Natural killer cell (primary cell): Measurements from ENCODE around the gene SURF2. TPM values are rescaled to one million over a fixed set of nuclear protein-coding genes. Genes with fewer than 3 reads are reported as not detected.
A peak's percentile ranks its signal among the peaks of the same experiment; 100 is the strongest.

Experiments
- ATAC-seq, 3 donors: fragments of 150-1000 bp in 2 of 3; fragments of 200-7000 bp in 1 of 3; cut with Tn5 transposase; 1 replicate in 1 of 3; 2 replicates in 2 of 3; pipeline ENCODE4 v1.10.0; 2021; ENCODE audit warnings: mild to moderate bottlenecking in 2 of 3, moderate library complexity in 2 of 3
- DNase-seq, 2 donors: peaks; one replicate each; pipeline versions ENCODE4 v3.0.0 to v3.0.0-alpha.2; 2013 to 2021; ENCODE audit warnings: mixed read lengths in 1 of 2
- H3K27ac ChIP-seq: one replicate; pipeline ENCODE4 v1.5.1; 2013; ENCODE audit warnings: mild to moderate bottlenecking, low read length
- H3K27me3 ChIP-seq: one replicate; pipeline ENCODE4 v1.6.1; 2013; ENCODE audit warnings: low read length; ENCODE audit not compliant: control insufficient read depth, insufficient read depth
- H3K36me3 ChIP-seq: one replicate; pipeline ENCODE4 v1.6.1; 2013; ENCODE audit warnings: low read length; ENCODE audit not compliant: control insufficient read depth, insufficient read depth
- H3K4me1 ChIP-seq: one replicate; pipeline ENCODE4 v1.6.1; 2013; ENCODE audit warnings: low read length; ENCODE audit not compliant: control insufficient read depth, insufficient read depth
- H3K4me3 ChIP-seq: one replicate; pipeline ENCODE4 v1.5.1; 2013; ENCODE audit warnings: low read length
- H3K9me3 ChIP-seq: one replicate; pipeline ENCODE4 v1.6.1; 2013; ENCODE audit warnings: low read length; ENCODE audit not compliant: control insufficient read depth, insufficient read depth
- H3K27ac Mint-ChIP-seq, 2 donors: one replicate each; pipeline ENCODE4 v1.8.0; 2022; ENCODE audit warnings: mild to moderate bottlenecking in 2 of 2, mixed read lengths in 2 of 2, moderate library complexity in 1 of 2
- H3K27me3 Mint-ChIP-seq, 2 donors: one replicate each; pipeline ENCODE4 v1.8.0; 2022; ENCODE audit warnings: low read depth in 2 of 2, mixed read lengths in 2 of 2
- H3K36me3 Mint-ChIP-seq: one replicate; pipeline ENCODE4 v1.8.0; 2022; ENCODE audit warnings: mixed read lengths
- H3K4me1 Mint-ChIP-seq, 2 donors: one replicate each; pipeline ENCODE4 v1.8.0; 2022; ENCODE audit warnings: mixed read lengths in 2 of 2
- H3K4me3 Mint-ChIP-seq: one replicate; pipeline ENCODE4 v1.8.0; 2022; ENCODE audit warnings: mild to moderate bottlenecking, moderate library complexity, mixed read lengths
- H3K9me3 Mint-ChIP-seq, 2 donors: one replicate each; pipeline ENCODE4 v1.8.0; 2022; ENCODE audit warnings: mixed read lengths in 2 of 2
- CTCF ChIP-seq: fragments of 200-600 bp; IDR thresholded peaks from one replicate; pipeline ENCODE4 v1.8.0; 2022; ENCODE audit warnings: antibody characterized with exemption
- WGBS: methylation state at CpG from one replicate; pipeline ENCODE4 v1.1.7; 2013; ENCODE audit warnings: missing lambda C conversion rate; ENCODE audit not compliant: insufficient coverage; 5-methylcytosine and 5-hydroxymethylcytosine counted together
- intact Hi-C: fragments of 100-400 bp; cut with micrococcal nuclease; formaldehyde crosslinking; loops from one replicate; pipeline ENCODE4 v1.14.2; 2022
- total RNA-seq, 4 donors: library from RNA; stranded (reverse); fragments of 120-200 nt in 1 of 4; gene quantifications; one replicate each; pipeline versions ENCODE4 v1.2.3 to v1.2.4, GENCODE V29; 2013 to 2022

The SURF2 gene
- total RNA-seq, 3 donors from 2014 or later (not counting 1 experiment from before 2014, with no cell fraction given): 14.3 to 14.9 (median 14.7) TPM

DNA sequence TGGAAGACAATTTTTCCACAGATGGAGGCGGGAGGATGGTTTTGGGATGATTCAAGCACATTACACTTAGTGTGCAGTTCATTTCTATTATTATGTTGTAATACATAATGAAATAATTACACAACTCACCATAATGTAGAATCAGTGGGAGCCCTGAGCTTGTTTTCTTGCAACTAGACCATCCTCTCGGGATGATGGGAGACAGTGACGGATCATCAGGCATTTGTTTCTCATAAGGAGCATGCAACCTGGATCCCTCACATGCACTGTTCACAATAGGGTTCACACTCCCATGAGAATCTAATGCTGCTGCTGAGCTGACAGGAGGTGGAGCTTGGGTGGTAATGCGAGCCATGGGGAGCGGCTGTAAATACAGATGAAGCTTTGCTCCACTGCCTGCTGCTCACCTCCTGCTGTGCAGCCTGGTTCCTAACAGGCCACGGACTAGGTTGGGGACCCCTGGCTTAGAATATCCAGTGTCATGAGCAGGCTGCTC lies 21.4 kb downstream of the SURF2 start:
- H3K27me3 ChIP-seq: no peaks in the 10 kb centered on the region
- no peak overlapping the region for H3K4me3 ChIP-seq
- DNase-seq (no peak), ATAC-seq (no peak)
- Mint-ChIP-seq H3K27me3 (no peaks in the 10 kb centered on the region), H3K9me3 (no peaks in the 10 kb centered on the region), H3K27ac (no peak overlapping the region), H3K36me3 (no peaks in the 10 kb centered on the region), H3K4me1 (peaks cover 10 to 16% of the 10 kb centered on the region in 2 donors), H3K4me3 (no peak overlapping the region)
- WGBS: 86% methylated on average over 5 of the region's 6 CpGs
- no peaks in the 10 kb centered on the region for H3K9me3 ChIP-seq
- peaks cover 29% of the 10 kb centered on the region for H3K4me1 ChIP-seq
- H3K27ac ChIP-seq: no peak overlapping the region
- intact Hi-C loops: loop anchor here (2.0 to 10.0 kb wide), 2 partner anchors 41 to 193 kb away; partner anchors contain the start of gene SURF6
- no peak for TF ChIP-seq CTCF
- peaks cover 4% of the 10 kb centered on the region for H3K36me3 ChIP-seq

DNA sequence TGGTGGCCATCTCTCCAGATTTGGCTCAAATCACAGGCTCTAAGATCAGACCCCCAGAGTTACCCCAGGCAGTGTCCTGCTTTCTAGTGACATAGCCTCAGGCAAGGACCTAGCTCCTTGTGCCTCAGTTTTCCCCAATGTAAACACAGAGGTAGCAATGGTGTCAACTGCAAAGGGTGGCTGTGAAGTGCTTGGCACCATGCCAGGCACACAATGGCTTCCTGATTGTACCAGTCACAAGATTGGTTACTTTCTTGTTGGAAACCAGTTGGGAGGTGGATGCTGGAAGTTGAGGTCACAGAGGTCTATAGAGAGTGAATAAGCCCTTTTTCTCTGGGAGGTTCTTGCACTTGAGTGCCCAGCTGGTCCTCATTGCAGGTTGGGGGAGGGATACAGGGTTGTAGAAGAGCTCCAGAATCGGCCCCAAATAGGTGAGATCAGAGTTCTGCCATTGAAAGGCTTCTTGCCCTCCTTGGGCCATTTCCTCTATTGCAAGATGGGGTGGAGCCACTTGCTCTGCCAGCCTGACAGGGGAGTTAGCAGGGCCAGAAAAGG lies 22.1 kb downstream of the SURF2 start:
- DNase-seq: no peak
- peaks cover 10 to 14% of the 10 kb centered on the region in 2 donors for H3K4me1 Mint-ChIP-seq
- TF ChIP-seq CTCF: no peak
- H3K9me3 Mint-ChIP-seq: no peaks in the 10 kb centered on the region
- H3K27ac Mint-ChIP-seq: no peak overlapping the region
- Histone ChIP-seq H3K27me3 (no peaks in the 10 kb centered on the region), H3K9me3 (no peaks in the 10 kb centered on the region), H3K4me3 (no peak overlapping the region), H3K27ac (no peak overlapping the region), H3K4me1 (peaks cover 24% of the 10 kb centered on the region), H3K36me3 (no peaks in the 10 kb centered on the region)
- H3K4me3 Mint-ChIP-seq: peak overlapping the region; percentile 5
- H3K36me3 Mint-ChIP-seq: no peaks in the 10 kb centered on the region
- intact Hi-C loops: loop anchor here (10.0 kb wide), 1 partner anchor 194 kb away; no protein-coding TSS in a partner anchor
- 88% methylated on average over 1 of the region's 1 CpG for WGBS
- no peak for ATAC-seq
- H3K27me3 Mint-ChIP-seq: no peaks in the 10 kb centered on the region

DNA sequence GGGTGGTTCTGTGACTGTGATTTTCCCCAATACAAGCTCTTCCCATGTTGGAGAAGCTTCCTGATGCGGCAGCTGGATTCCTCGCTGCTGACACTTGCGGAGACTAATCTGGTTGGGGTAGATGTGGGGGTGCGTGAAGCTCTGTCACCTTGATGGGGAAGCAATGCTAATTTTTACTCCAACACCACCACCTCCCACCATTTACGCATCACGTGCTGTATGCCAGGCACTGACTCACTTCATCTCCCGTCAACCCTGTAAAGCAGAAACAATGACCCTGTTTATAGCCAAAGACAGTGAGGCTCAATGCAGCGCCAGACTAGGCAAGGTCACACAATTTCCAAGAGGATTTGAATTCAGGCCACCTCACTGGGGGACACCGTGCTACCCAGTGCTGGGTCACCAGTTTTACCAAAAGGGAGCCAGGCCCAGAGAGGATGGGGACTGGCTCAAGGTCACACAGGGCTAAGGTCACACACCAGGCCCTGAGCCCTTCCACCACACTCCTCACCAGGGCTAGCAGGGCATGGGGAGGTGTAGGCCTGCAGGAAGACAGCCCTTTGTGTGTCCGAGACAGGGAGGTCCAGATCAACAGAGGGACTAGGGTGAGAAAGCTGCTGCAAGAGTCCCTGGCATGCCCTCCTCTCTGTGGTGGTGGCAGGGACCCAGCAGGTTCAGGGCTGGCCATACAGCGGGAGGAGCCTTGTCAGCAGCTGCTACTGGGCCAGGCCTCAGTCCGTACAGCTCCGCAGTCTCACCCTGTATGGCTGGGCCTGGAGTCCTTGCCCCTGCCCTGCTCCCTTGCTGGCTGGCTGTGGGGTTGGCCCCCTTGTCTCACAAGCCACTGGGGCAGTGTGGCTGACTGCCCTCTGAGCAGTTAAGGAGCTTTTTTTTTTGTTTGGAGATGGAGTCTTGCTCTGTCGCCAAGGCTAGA lies 23.1 kb downstream of the SURF2 start:
- no peak for TF ChIP-seq CTCF
- no peak overlapping the region for H3K4me3 Mint-ChIP-seq
- intact Hi-C loops: loop anchor here (10.0 kb wide), 1 partner anchor 195 kb away; no protein-coding TSS in a partner anchor
- H3K36me3 Mint-ChIP-seq: no peaks in the 10 kb centered on the region
- Histone ChIP-seq H3K36me3 (no peaks in the 10 kb centered on the region), H3K4me1 (peaks cover 17% of the 10 kb centered on the region), H3K9me3 (no peaks in the 10 kb centered on the region), H3K27me3 (no peaks in the 10 kb centered on the region), H3K4me3 (no peak overlapping the region), H3K27ac (no peak overlapping the region)
- H3K27ac Mint-ChIP-seq: no peak overlapping the region
- no peaks in the 10 kb centered on the region for H3K9me3 Mint-ChIP-seq
- ATAC-seq (no peak), DNase-seq (no peak)
- peaks cover 8 to 12% of the 10 kb centered on the region in 2 donors for H3K4me1 Mint-ChIP-seq
- no peaks in the 10 kb centered on the region for H3K27me3 Mint-ChIP-seq
- WGBS: 96% methylated on average over 11 of the region's 14 CpGs
